ENCODE results near the gene PIH1D1.

GRCh38 chr19:49441210-49441959 lies 10.2 kb downstream of the PIH1D1 start, which contains the start of gene SLC17A7:
- TF ChIP-seq POLR2A (IDR thresholded peaks at IDR 0.05) (no peak), CTCF (IDR thresholded peaks at IDR 0.05) (no peak)
